GM23338 (cell line): ENCODE results near the gene CAMTA1. TPM values are rescaled to one million over a fixed set of nuclear protein-coding genes. Genes with fewer than 3 reads are reported as not detected.

Experiments used
- ATAC-seq: fragments of 200-7000 bp; cut with Tn5 transposase; 3 replicates; pipeline ENCODE4 v1.9.1; 2020
- DNase-seq: peaks from one replicate; pipeline ENCODE4 v3.0.0-alpha.2; 2015; ENCODE audit warnings: low spot score
- H2AFZ ChIP-seq: fragments of 200-600 bp; sonication (generic); 2 replicates; pipeline ENCODE4 v1.8.0; 2016; ENCODE audit warnings: antibody characterized with exemption, mild to moderate bottlenecking, moderate library complexity
- H3F3A ChIP-seq: fragments of 200-600 bp; sonication (generic); replicated peaks from 2 replicates; pipeline ENCODE4 v1.8.0; 2017; ENCODE audit warnings: antibody characterized with exemption, mixed run types, low read depth
- H3K27ac ChIP-seq: fragments of 200-600 bp; sonication (generic); 2 replicates; pipeline ENCODE4 v1.6.1; 2016; ENCODE audit warnings: low read depth
- H3K27me3 ChIP-seq: fragments of 200-600 bp; sonication (generic); 2 replicates; pipeline ENCODE4 v1.8.0; 2016; ENCODE audit warnings: mild to moderate bottlenecking, mixed run types, moderate library complexity; ENCODE audit not compliant: insufficient read depth
- H3K36me3 ChIP-seq: fragments of 200-600 bp; sonication (generic); 2 replicates; pipeline ENCODE4 v1.8.0; 2016; ENCODE audit warnings: mild to moderate bottlenecking; ENCODE audit not compliant: insufficient read depth
- H3K4me1 ChIP-seq: fragments of 200-600 bp; sonication (generic); 2 replicates; pipeline ENCODE4 v1.8.0; 2016; ENCODE audit warnings: mild to moderate bottlenecking, moderate library complexity; ENCODE audit not compliant: insufficient read depth
- H3K4me2 ChIP-seq: fragments of 200-600 bp; sonication (generic); 2 replicates; pipeline ENCODE4 v1.7.1; 2017; ENCODE audit warnings: mixed run types
- H3K4me3 ChIP-seq: fragments of 200-600 bp; sonication (generic); 2 replicates; pipeline ENCODE4 v1.6.1; 2016; ENCODE audit warnings: mixed run types
- H3K79me2 ChIP-seq: fragments of 200-600 bp; sonication (generic); replicated peaks from 2 replicates; pipeline ENCODE4 v1.8.0; 2017; ENCODE audit warnings: mild to moderate bottlenecking; ENCODE audit not compliant: insufficient read depth
- H3K9me2 ChIP-seq: fragments of 200-600 bp; sonication (generic); 2 replicates; pipeline ENCODE4 v1.8.0; 2017; ENCODE audit not compliant: insufficient read depth
- H4K20me1 ChIP-seq: fragments of 200-600 bp; sonication (generic); replicated peaks from 2 replicates; pipeline ENCODE4 v1.8.0; 2017; ENCODE audit warnings: mild to moderate bottlenecking; ENCODE audit not compliant: insufficient read depth
- H3K27ac Mint-ChIP-seq: 2 replicates; pipeline ENCODE4 v1.8.0; 2020; ENCODE audit warnings: inconsistent platforms, mild to moderate bottlenecking, moderate library complexity, mixed read lengths
- H3K27me3 Mint-ChIP-seq: 3 replicates; pipeline ENCODE4 v1.8.0; 2022; ENCODE audit warnings: low read depth, mild to moderate bottlenecking, moderate library complexity, mixed read lengths, inconsistent platforms; ENCODE audit not compliant: insufficient read depth, poor library complexity
- H3K36me3 Mint-ChIP-seq: 3 replicates; pipeline ENCODE4 v1.8.0; 2021; ENCODE audit warnings: low read depth, mild to moderate bottlenecking, inconsistent platforms, moderate library complexity, mixed read lengths
- H3K4me1 Mint-ChIP-seq: 3 replicates; pipeline ENCODE4 v1.8.0; 2020; ENCODE audit warnings: mild to moderate bottlenecking, inconsistent platforms, mixed read lengths
- H3K4me3 Mint-ChIP-seq: 3 replicates; pipeline ENCODE4 v1.8.0; 2021; ENCODE audit warnings: moderate library complexity, mild to moderate bottlenecking, inconsistent platforms, mixed read lengths
- H3K9me3 Mint-ChIP-seq: 3 replicates; pipeline ENCODE4 v1.8.0; 2020; ENCODE audit warnings: moderate library complexity, mild to moderate bottlenecking, inconsistent platforms, mixed read lengths
- CREB1 ChIP-seq: fragments of 250-450 bp; sonication (Bioruptor Pico); IDR thresholded peaks from 2 replicates; pipeline ENCODE4 v1.5.0; 2020; ENCODE audit warnings: low read depth, mild to moderate bottlenecking, moderate library complexity
- EZH2 ChIP-seq: fragments of 200-600 bp; sonication (generic); IDR thresholded peaks from one replicate; pipeline ENCODE4 v1.8.0; 2017; ENCODE audit warnings: antibody characterized with exemption, mild to moderate bottlenecking, low read depth; ENCODE audit not compliant: unreplicated experiment
- EZH2phosphoT487 ChIP-seq: fragments of 200-600 bp; sonication (generic); IDR thresholded peaks from one replicate; pipeline ENCODE4 v1.8.1; 2018; ENCODE audit warnings: antibody characterized with exemption; ENCODE audit not compliant: unreplicated experiment
- NANOG ChIP-seq: IDR thresholded peaks from 2 replicates; pipeline ENCODE4 v1.6.1; 2016; ENCODE audit warnings: antibody characterized with exemption, borderline replicate concordance
- POLR2AphosphoS5 ChIP-seq: IDR thresholded peaks from 2 replicates; pipeline ENCODE4 v1.6.1; 2016; ENCODE audit warnings: antibody characterized with exemption, low read depth
- STAT1 ChIP-seq: IDR thresholded peaks from one replicate; pipeline ENCODE4 v1.6.1; 2016; ENCODE audit warnings: antibody characterized with exemption; ENCODE audit not compliant: unreplicated experiment
- ZNF331 ChIP-seq: fragments of 250-450 bp; sonication (Bioruptor Pico); IDR thresholded peaks from 2 replicates; pipeline ENCODE4 v1.5.0; 2020; ENCODE audit warnings: low read depth, mild to moderate bottlenecking, moderate library complexity
- polyA plus RNA-seq: library from polyadenylated mRNA; unstranded; fragments of >200 nt; fragmentation: Nextera tagmentation; extraction: Ambion mirVana; gene quantifications from 2 replicates; pipeline ENCODE4 v1.2.1, GENCODE V29; 2016
- total RNA-seq: library from RNA; depleted of rRNA; stranded (reverse); fragments of >200 nt; shearing (Covaris generic); gene quantifications from 2 replicates; pipeline ENCODE4 v1.2.3, GENCODE V29; 2014
- TF ChIP-seq, protein P1 (sequence below): IDR thresholded peaks from 2 replicates; pipeline ENCODE4 v1.6.1; 2016; ENCODE audit warnings: antibody characterized with exemption
- TF ChIP-seq, protein P2 (sequence below): fragments of 250-450 bp; sonication (Bioruptor Pico); IDR thresholded peaks from 2 replicates; pipeline ENCODE4 v1.5.0; 2020; ENCODE audit warnings: mild to moderate bottlenecking, moderate library complexity
- TF ChIP-seq, protein P3 (sequence below), 2 experiments: fragments of 200-600 bp in 1 of 2; sonication (generic) in 1 of 2; conservative IDR thresholded peaks; 2 replicates each; pipeline versions ENCODE4 v1.5.1 to v1.6.1; 2016 to 2017; ENCODE audit warnings: antibody characterized with exemption in 2 of 2, low read depth in 2 of 2, mild to moderate bottlenecking in 2 of 2, moderate library complexity in 1 of 2

The CAMTA1 gene
- total and polyA plus RNA-seq, 2 experiments from 2014 or later: 115 to 519 TPM

DNA sequence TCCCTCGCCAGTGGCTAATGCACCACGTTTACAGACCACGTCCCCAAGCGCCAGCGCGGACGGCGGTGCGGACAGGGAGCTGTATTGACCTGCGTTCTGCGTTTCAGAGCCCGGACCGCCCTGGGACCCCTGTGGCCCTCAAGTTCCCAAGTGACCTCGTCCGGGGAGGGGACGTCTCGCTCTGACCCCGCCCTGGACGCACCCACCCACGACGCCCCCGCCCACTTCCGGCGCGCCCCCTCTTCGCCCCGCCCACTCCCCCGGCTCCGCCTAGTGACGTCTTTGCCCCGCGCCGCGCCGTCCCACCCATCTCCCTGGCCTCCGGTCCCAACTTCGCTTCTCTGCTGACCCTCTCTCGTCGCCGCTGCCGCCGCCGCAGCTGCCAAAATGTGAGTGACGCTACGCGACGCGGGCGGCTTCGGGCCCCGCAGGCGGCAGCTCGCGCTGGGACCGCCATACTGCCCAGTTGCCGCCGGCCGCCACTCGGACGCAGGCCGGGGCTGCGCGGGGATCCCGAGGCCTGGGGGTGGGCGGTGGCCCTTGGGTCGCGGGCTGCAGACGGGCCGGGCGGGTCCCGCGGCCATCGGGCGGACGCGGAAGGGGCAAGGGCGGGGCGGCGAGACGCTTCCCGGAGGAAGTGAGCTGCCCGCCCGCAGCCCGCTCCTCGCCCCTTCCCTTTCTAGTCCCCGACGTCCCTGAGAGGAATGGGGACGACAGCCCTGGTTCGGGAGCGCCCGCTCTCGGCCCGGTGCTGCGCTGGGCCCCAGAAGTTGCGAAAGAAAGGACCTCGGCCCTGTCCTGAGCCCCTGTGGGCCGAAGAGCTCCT lies 986.0 kb downstream of the CAMTA1 start, which contains the start of gene VAMP3:
Gene VAMP3, plus strand, starts transcription at position 300 of the 826 bp plus-strand sequence. Its CDS starts 88 bp downstream, at position 388.
- ATAC-seq (peak; percentile 94), DNase-seq (peak; percentile 93)
- Histone ChIP-seq H3K4me2 (peak within 1 kb of the TSS; percentile 91), H2AFZ (peak within 1 kb of the TSS; percentile 99), H3K79me2 (peaks cover 48% of the 10 kb centered on the region), H3F3A (no peaks in the 10 kb centered on the region), H3K27me3 (no peaks in the 10 kb centered on the region), H3K4me1 (peaks cover 7% of the 10 kb centered on the region), H3K4me3 (peak within 1 kb of the TSS; percentile 95), H3K27ac (peak within 1 kb of the TSS; percentile 83), H4K20me1 (peaks cover 13% of the 10 kb centered on the region), H3K36me3 (no peaks in the 10 kb centered on the region), H3K9me2 (no peaks in the 10 kb centered on the region)
- Mint-ChIP-seq H3K36me3 (peaks cover 18% of the 10 kb centered on the region), H3K4me3 (peak within 1 kb of the TSS; percentile 90), H3K27me3 (peaks cover 2% of the 10 kb centered on the region), H3K9me3 (no peaks in the 10 kb centered on the region), H3K4me1 (peaks cover 10% of the 10 kb centered on the region; the same call in 2 of the 3 replicates), H3K27ac (peak within 1 kb of the TSS; percentile 80)
- TF ChIP-seq NANOG (no peak), POLR2AphosphoS5 (peak; percentile 89), CREB1 (CRISPR knock-in tag) (peak; percentile 93), EZH2phosphoT487 (no peak), STAT1 (no peak), EZH2 (no peak)
- TF ChIP-seq, protein P1, sequence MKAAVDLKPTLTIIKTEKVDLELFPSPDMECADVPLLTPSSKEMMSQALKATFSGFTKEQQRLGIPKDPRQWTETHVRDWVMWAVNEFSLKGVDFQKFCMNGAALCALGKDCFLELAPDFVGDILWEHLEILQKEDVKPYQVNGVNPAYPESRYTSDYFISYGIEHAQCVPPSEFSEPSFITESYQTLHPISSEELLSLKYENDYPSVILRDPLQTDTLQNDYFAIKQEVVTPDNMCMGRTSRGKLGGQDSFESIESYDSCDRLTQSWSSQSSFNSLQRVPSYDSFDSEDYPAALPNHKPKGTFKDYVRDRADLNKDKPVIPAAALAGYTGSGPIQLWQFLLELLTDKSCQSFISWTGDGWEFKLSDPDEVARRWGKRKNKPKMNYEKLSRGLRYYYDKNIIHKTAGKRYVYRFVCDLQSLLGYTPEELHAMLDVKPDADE: peak; percentile 39; the same call in 1 of the 2 replicates

DNA sequence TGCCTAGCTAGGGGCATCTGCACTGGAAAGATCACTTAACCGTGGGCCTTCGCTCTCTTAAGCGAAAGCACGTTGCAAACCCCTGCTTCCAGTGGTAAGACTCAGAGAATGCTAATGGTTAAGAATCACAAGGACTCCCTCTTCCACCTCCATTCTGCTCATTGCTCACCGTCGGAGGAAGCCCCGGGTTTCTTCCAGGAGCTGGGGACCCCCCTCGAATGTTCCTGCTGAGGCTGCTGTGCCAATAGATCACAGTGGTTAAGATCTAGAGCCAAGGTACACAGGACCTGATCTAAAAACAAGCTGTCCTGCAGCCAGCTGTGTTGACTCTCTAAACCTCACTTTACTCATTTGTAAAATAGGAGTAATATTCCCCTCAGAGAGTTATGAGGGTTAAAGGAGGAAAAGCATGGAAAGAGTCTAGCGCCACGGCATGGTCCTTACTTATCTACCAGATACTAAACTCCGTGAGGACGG lies 986.6 kb downstream of the CAMTA1 start:
- H3K27ac Mint-ChIP-seq: peak overlapping the region; percentile 80
- no peak overlapping the region for H2AFZ ChIP-seq
- H3K9me3 Mint-ChIP-seq: no peaks in the 10 kb centered on the region
- H3F3A ChIP-seq: no peaks in the 10 kb centered on the region
- H3K4me2 ChIP-seq: peak overlapping the region; percentile 89
- H3K36me3 ChIP-seq: peaks cover under 1% of the 10 kb centered on the region; the same call in 1 of the 2 replicates
- H3K27me3 Mint-ChIP-seq: peaks cover 2% of the 10 kb centered on the region
- DNase-seq: no peak
- no peaks in the 10 kb centered on the region for H3K9me2 ChIP-seq
- peaks cover 13% of the 10 kb centered on the region for H4K20me1 ChIP-seq
- peak overlapping the region; percentile 90 for H3K4me3 Mint-ChIP-seq
- no peak for ATAC-seq
- peaks cover 7% of the 10 kb centered on the region for H3K4me1 ChIP-seq
- H3K4me3 ChIP-seq: peak overlapping the region; percentile 95
- no peaks in the 10 kb centered on the region for H3K27me3 ChIP-seq
- H3K79me2 ChIP-seq: peaks cover 49% of the 10 kb centered on the region
- H3K27ac ChIP-seq: peak overlapping the region; percentile 83
- peaks cover 23% of the 10 kb centered on the region for H3K36me3 Mint-ChIP-seq
- H3K4me1 Mint-ChIP-seq: peaks cover 10% of the 10 kb centered on the region; the same call in 2 of the 3 replicates
- TF ChIP-seq STAT1 (no peak), NANOG (no peak), ZNF331 (CRISPR knock-in tag) (no peak), EZH2phosphoT487 (no peak)
- TF ChIP-seq, protein P2, sequence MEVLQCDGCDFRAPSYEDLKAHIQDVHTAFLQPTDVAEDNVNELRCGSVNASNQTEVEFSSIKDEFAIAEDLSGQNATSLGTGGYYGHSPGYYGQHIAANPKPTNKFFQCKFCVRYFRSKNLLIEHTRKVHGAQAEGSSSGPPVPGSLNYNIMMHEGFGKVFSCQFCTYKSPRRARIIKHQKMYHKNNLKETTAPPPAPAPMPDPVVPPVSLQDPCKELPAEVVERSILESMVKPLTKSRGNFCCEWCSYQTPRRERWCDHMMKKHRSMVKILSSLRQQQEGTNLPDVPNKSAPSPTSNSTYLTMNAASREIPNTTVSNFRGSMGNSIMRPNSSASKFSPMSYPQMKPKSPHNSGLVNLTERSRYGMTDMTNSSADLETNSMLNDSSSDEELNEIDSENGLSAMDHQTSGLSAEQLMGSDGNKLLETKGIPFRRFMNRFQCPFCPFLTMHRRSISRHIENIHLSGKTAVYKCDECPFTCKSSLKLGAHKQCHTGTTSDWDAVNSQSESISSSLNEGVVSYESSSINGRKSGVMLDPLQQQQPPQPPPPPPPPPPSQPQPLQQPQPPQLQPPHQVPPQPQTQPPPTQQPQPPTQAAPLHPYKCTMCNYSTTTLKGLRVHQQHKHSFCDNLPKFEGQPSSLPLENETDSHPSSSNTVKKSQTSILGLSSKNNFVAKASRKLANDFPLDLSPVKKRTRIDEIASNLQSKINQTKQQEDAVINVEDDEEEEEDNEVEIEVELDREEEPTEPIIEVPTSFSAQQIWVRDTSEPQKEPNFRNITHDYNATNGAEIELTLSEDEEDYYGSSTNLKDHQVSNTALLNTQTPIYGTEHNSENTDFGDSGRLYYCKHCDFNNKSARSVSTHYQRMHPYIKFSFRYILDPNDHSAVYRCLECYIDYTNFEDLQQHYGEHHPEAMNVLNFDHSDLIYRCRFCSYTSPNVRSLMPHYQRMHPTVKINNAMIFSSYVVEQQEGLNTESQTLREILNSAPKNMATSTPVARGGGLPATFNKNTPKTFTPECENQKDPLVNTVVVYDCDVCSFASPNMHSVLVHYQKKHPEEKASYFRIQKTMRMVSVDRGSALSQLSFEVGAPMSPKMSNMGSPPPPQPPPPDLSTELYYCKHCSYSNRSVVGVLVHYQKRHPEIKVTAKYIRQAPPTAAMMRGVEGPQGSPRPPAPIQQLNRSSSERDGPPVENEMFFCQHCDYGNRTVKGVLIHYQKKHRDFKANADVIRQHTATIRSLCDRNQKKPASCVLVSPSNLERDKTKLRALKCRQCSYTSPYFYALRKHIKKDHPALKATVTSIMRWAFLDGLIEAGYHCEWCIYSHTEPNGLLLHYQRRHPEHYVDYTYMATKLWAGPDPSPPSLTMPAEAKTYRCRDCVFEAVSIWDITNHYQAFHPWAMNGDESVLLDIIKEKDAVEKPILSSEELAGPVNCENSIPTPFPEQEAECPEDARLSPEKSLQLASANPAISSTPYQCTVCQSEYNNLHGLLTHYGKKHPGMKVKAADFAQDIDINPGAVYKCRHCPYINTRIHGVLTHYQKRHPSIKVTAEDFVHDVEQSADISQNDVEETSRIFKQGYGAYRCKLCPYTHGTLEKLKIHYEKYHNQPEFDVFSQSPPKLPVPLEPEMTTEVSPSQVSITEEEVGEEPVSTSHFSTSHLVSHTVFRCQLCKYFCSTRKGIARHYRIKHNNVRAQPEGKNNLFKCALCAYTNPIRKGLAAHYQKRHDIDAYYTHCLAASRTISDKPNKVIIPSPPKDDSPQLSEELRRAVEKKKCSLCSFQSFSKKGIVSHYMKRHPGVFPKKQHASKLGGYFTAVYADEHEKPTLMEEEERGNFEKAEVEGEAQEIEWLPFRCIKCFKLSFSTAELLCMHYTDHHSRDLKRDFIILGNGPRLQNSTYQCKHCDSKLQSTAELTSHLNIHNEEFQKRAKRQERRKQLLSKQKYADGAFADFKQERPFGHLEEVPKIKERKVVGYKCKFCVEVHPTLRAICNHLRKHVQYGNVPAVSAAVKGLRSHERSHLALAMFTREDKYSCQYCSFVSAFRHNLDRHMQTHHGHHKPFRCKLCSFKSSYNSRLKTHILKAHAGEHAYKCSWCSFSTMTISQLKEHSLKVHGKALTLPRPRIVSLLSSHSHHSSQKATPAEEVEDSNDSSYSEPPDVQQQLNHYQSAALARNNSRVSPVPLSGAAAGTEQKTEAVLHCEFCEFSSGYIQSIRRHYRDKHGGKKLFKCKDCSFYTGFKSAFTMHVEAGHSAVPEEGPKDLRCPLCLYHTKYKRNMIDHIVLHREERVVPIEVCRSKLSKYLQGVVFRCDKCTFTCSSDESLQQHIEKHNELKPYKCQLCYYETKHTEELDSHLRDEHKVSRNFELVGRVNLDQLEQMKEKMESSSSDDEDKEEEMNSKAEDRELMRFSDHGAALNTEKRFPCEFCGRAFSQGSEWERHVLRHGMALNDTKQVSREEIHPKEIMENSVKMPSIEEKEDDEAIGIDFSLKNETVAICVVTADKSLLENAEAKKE (CRISPR knock-in tag): no peak
- TF ChIP-seq, protein P3, sequence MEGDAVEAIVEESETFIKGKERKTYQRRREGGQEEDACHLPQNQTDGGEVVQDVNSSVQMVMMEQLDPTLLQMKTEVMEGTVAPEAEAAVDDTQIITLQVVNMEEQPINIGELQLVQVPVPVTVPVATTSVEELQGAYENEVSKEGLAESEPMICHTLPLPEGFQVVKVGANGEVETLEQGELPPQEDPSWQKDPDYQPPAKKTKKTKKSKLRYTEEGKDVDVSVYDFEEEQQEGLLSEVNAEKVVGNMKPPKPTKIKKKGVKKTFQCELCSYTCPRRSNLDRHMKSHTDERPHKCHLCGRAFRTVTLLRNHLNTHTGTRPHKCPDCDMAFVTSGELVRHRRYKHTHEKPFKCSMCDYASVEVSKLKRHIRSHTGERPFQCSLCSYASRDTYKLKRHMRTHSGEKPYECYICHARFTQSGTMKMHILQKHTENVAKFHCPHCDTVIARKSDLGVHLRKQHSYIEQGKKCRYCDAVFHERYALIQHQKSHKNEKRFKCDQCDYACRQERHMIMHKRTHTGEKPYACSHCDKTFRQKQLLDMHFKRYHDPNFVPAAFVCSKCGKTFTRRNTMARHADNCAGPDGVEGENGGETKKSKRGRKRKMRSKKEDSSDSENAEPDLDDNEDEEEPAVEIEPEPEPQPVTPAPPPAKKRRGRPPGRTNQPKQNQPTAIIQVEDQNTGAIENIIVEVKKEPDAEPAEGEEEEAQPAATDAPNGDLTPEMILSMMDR (conservative IDR thresholded peaks at IDR 0.05; ENCODE audit: low read depth in 2 of 2): no peak
